Activated naive CD4-positive, alpha-beta T cell treated with anti-CD3 and anti-CD28 coated beads, Interleukin-2, amount 50 U/mL, for 72 hours (primary cell): Measurements from ENCODE around the gene KHDRBS2. TPM values are rescaled to one million over a fixed set of nuclear protein-coding genes. Genes with fewer than 3 reads are reported as not detected.

Source experiments
- ATAC-seq, 2 donors: fragments of 150-1000 bp; cut with Tn5 transposase; 2 replicates each; pipeline ENCODE4 v1.10.0; 2021; ENCODE audit warnings: mild to moderate bottlenecking in 2 of 2, moderate library complexity in 2 of 2
- DNase-seq, 2 donors: peaks; one replicate each; pipeline ENCODE4 v3.0.0; 2021 to 2022; ENCODE audit warnings: low spot score in 2 of 2
- H3K27ac Mint-ChIP-seq, 2 donors: one replicate each; pipeline ENCODE4 v1.8.0; 2022; ENCODE audit warnings: mild to moderate bottlenecking in 2 of 2, mixed read lengths in 2 of 2
- H3K36me3 Mint-ChIP-seq, 2 donors: one replicate each; pipeline ENCODE4 v1.8.0; 2022; ENCODE audit warnings: mixed read lengths in 2 of 2
- H3K9me3 Mint-ChIP-seq, 2 donors: one replicate each; pipeline ENCODE4 v1.8.0; 2022; ENCODE audit warnings: mixed read lengths in 2 of 2
- total RNA-seq, 2 donors: library from RNA; stranded (reverse); gene quantifications; one replicate each; pipeline ENCODE4 v1.2.3, GENCODE V29; 2022

The KHDRBS2 gene
- total RNA-seq, 2 donors from 2014 or later: not detected

GRCh38 chr6:62090442-62091229 is 195.4 kb downstream of the KHDRBS2 start:
- no peaks in the 10 kb centered on the region for H3K36me3 Mint-ChIP-seq
- DNase-seq (no peak), ATAC-seq (no peak)
- peaks cover 22 to 29% of the 10 kb centered on the region in 2 donors for H3K9me3 Mint-ChIP-seq
- no peak overlapping the region for H3K27ac Mint-ChIP-seq

DNA sequence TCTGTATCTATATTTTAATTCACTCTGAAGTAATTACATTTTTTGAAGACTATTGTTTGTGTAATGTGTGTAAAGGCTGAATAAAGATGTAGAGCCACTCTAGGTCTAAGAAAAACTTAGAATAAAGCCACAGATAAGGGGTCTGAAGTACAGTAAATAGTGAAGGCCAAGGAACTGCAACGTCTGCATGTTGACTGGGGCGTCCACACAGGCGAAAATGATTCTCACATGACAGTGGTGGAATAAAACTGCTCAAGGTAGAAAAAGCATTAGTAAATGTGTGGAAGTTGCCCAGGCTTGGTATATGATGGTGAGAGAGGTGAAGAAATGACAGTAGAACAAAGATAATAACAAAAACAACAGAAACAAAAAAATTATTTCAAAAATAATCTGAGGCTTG is 196.2 kb downstream of the KHDRBS2 start:
- ATAC-seq (no peak), DNase-seq (no peak)
- no peak overlapping the region for H3K27ac Mint-ChIP-seq
- H3K9me3 Mint-ChIP-seq: peaks cover 29 to 35% of the 10 kb centered on the region in 2 donors
- no peaks in the 10 kb centered on the region for H3K36me3 Mint-ChIP-seq

DNA sequence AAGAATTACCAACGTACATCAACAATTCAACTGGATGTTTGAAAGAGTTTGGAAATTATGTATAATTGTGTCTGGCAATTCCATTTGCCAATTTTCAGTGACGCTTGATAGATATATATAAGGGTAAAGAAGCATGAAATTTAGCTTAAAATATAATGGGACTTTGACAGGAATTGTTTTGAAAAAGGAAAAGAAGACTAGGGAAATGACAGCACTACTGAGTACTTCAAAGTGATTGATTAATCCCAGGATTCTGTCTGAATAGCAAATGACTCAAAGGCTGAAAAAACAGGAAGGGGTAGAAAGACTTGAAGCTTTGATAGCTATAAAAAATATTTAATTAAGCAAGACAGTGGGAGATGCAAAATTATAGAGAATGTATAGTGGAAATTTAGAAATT is 200.0 kb downstream of the KHDRBS2 start:
- Mint-ChIP-seq H3K27ac (no peak overlapping the region), H3K9me3 (peaks cover 27 to 30% of the 10 kb centered on the region in 2 donors), H3K36me3 (no peaks in the 10 kb centered on the region)
- ATAC-seq: no peak
- DNase-seq: no peak

DNA sequence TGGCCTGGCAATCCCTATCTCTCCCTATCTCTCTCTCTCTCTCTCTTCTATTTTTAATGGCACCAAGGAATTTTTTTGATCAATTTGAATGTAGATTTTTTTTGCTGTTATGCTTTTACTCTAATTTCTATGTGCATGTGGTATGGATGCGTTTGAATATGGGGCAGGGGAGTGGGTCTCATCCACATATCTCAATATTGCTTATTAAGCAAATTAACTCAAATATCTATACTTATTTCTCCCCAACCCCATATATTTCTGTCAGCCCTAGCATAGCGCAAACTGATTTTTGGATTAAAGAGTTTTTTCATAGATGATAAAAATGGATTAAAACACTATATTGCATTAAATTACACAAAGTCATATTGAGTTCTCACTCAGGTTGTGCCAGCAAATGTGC is 210.2 kb downstream of the KHDRBS2 start:
- no peak for ATAC-seq
- peaks cover 0 to 6% of the 10 kb centered on the region in 2 donors for H3K36me3 Mint-ChIP-seq
- peaks cover 18 to 19% of the 10 kb centered on the region in 2 donors for H3K9me3 Mint-ChIP-seq

DNA sequence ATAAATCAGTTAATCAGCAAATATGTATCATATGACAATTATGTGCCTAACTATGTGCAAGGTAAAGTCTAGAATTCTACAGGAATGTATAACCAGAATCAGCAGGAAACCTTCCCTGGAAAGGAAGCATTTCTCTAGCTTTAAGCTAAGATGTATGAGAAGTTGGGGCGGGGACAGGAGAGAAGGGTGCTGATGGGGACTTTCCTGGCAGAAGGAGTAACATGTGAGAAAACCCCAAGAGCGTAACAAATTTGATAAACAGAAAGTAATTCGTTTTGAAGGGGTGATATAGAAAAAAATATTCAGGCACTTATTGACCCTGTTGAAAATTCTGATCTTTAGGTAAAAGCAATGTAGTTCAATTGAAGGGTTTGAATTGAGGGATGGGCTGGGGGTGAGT is 226.1 kb downstream of the KHDRBS2 start:
- peaks cover 18 to 23% of the 10 kb centered on the region in 2 donors for H3K9me3 Mint-ChIP-seq
- DNase-seq (no peak), ATAC-seq (no peak)
- H3K27ac Mint-ChIP-seq: no peak overlapping the region
- H3K36me3 Mint-ChIP-seq: no peaks in the 10 kb centered on the region

More for the DNA sequence above, 210.2 kb downstream of the KHDRBS2 start:
- no peak for DNase-seq
- no peak overlapping the region for H3K27ac Mint-ChIP-seq

DNA sequence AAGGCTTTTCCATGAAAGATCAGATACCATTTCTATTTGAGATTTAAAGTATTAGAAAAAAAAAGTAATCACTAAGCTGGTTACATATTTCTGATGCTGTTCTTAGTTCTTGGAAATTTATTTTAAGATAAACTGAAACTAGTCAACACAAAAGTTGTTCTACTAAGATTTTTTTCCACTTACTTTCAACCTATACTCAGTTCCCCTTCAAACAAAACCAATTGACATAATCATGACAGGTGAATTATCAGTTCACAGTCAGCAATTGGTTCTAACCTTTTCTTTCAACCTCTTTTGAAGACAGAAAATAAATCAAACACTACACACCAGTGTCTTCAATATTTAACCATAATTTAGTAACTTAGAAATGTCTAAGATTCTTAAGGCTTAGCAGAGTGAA is 228.7 kb downstream of the KHDRBS2 start:
- DNase-seq (no peak), ATAC-seq (no peak)
- Mint-ChIP-seq H3K9me3 (peaks cover 18 to 26% of the 10 kb centered on the region in 2 donors), H3K36me3 (no peaks in the 10 kb centered on the region), H3K27ac (no peak overlapping the region)

- H3K9me3 Mint-ChIP-seq: peaks cover 14 to 19% of the 10 kb centered on the region in 2 donors
Measured at GRCh38 chr6:62045502-62045901, 240.5 kb downstream of the KHDRBS2 start.

GRCh38 chr6:62043084-62043483 is 242.9 kb downstream of the KHDRBS2 start:
- Mint-ChIP-seq H3K27ac (no peak overlapping the region), H3K9me3 (peaks cover 3 to 22% of the 10 kb centered on the region in 2 donors), H3K36me3 (no peaks in the 10 kb centered on the region)
- DNase-seq (no peak), ATAC-seq (no peak)

More at GRCh38 chr6:62045502-62045901, 240.5 kb downstream of the KHDRBS2 start:
- DNase-seq (no peak), ATAC-seq (no peak)
- Mint-ChIP-seq H3K36me3 (no peaks in the 10 kb centered on the region), H3K27ac (no peak overlapping the region)

GRCh38 chr6:62042429-62042828 is 243.6 kb downstream of the KHDRBS2 start:
- DNase-seq (no peak), ATAC-seq (no peak)
- peaks cover 3 to 20% of the 10 kb centered on the region in 2 donors for H3K9me3 Mint-ChIP-seq
- no peak overlapping the region for H3K27ac Mint-ChIP-seq
- no peaks in the 10 kb centered on the region for H3K36me3 Mint-ChIP-seq

GRCh38 chr6:62039605-62040004 is 246.4 kb downstream of the KHDRBS2 start:
- DNase-seq: no peak
- ATAC-seq: no peak
- H3K27ac Mint-ChIP-seq: no peak overlapping the region
- H3K9me3 Mint-ChIP-seq: peaks cover 7 to 12% of the 10 kb centered on the region in 2 donors
- no peaks in the 10 kb centered on the region for H3K36me3 Mint-ChIP-seq

DNA sequence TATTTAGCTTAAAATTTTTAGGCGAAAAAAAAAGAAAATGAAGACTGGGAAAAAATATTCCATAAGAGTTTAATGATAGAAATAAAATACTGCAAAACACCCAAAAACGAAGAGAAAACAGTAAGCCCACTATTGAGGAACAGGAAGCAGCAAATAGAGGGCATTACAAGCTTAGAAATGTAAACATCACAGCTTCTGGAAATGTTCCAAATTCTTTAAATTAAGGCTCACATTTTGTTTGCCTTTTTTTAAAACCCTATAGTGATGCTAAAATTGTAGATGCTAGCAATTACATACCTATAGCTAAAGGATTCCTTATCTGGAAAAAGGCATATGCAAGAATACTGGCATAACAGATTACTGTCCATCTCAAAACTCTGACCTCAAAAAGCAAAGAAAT is 248.6 kb downstream of the KHDRBS2 start:
- DNase-seq (no peak), ATAC-seq (no peak)
- peaks cover 20% of the 10 kb centered on the region in 2 donors for H3K9me3 Mint-ChIP-seq
- H3K36me3 Mint-ChIP-seq: no peaks in the 10 kb centered on the region
- no peak overlapping the region for H3K27ac Mint-ChIP-seq

GRCh38 chr6:62035952-62036351 is 250.1 kb downstream of the KHDRBS2 start:
- no peaks in the 10 kb centered on the region for H3K36me3 Mint-ChIP-seq
- no peak overlapping the region for H3K27ac Mint-ChIP-seq
- DNase-seq (no peak), ATAC-seq (no peak)
- H3K9me3 Mint-ChIP-seq: peaks cover 22 to 26% of the 10 kb centered on the region in 2 donors

DNA sequence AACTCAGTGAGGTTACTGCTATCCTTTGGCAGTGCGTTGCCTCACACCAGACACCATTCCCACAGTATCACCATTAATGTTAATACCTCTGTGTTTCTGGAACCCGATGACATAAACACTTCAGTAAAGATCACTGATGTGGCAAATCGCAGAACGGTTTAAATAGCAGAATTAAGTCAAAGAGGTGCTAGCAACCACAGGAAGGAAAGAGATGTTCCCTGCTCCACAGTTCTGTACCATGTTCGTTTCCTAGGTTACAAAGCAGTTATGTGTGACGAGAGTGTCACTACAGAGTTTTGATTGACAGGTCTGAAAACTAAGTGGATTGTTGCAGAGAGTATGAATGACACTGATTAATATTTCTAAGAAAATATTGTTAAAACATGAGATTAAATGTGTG is 272.3 kb downstream of the KHDRBS2 start:
- H3K9me3 Mint-ChIP-seq: peaks cover 11 to 14% of the 10 kb centered on the region in 2 donors
- H3K36me3 Mint-ChIP-seq: peaks cover 0 to 1% of the 10 kb centered on the region in 2 donors
- ATAC-seq: no peak
- no peak overlapping the region for H3K27ac Mint-ChIP-seq
- no peak for DNase-seq

DNA sequence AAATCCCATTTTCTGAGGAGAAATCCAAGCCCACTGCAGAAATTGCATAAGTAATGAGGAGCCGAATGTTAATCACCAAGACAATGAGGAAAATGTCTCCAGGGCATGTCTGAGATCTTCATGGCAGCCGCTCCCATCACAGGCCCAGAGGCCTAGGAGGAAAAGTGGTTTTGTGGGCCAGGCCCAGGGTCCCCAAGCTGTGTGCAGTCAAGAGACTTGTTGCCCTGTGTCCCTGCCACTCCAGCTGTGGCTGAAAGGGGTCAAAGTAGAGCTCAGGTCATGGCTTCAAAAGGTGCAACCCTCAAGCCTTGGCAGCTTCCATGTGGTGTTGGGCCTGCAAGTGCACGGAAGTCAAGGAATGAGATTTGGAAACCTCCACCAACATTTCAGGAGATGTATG is 276.6 kb downstream of the KHDRBS2 start:
- DNase-seq: no peak
- peaks cover 16 to 17% of the 10 kb centered on the region in 2 donors for H3K9me3 Mint-ChIP-seq
- H3K27ac Mint-ChIP-seq: no peak overlapping the region
- peaks cover 0 to 4% of the 10 kb centered on the region in 2 donors for H3K36me3 Mint-ChIP-seq
- ATAC-seq: no peak

DNA sequence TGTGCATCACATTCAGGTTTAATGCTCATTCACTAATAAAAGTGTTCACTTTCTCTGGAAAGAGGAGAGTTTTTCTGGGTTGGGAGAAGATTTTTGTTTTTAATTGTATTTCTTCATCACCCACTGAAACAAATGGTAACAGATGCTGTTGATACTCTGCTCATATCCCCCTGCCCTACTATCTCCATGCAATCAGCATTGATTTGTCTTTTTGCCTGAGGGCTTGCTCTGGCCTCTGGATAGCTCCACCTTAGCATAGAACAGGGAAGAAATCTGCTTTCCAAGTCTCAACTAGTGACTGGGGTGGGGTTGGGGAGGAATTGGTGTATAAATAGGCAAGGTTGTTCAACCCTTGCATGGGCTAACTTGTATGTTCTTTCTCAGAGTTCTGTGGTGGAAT is 296.4 kb downstream of the KHDRBS2 start:
- peaks cover 12 to 24% of the 10 kb centered on the region in 2 donors for H3K9me3 Mint-ChIP-seq
- H3K36me3 Mint-ChIP-seq: no peaks in the 10 kb centered on the region
- H3K27ac Mint-ChIP-seq: no peak overlapping the region
- no peak for ATAC-seq
- no peak for DNase-seq

DNA sequence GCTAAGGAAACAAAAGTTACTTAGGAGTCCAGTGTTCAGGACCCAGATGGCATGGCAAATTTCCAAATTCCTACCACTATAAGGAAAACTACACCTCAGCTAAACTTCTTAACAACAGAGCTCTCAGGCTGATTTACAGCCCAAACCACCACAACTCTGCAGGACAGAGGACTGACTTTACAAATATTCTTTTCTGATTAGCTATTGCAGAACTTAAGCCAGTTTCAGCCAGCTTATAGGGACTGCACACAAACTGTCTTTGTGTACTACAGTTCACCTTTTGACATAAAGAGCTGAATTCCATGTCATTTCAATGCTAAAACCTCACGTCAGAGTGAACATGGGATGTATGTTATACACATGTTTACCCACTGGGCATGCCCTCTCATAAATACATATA is 305.4 kb downstream of the KHDRBS2 start:
- ATAC-seq (no peak), DNase-seq (no peak)
- no peak overlapping the region for H3K27ac Mint-ChIP-seq
- no peaks in the 10 kb centered on the region for H3K36me3 Mint-ChIP-seq
- H3K9me3 Mint-ChIP-seq: peaks cover 2 to 13% of the 10 kb centered on the region in 2 donors

- H3K9me3 Mint-ChIP-seq: peaks cover 3 to 4% of the 10 kb centered on the region in 2 donors
- no peaks in the 10 kb centered on the region for H3K36me3 Mint-ChIP-seq
- DNase-seq (no peak), ATAC-seq (no peak)
- no peak overlapping the region for H3K27ac Mint-ChIP-seq
Measured at GRCh38 chr6:61977947-61978346, 308.1 kb downstream of the KHDRBS2 start.

DNA sequence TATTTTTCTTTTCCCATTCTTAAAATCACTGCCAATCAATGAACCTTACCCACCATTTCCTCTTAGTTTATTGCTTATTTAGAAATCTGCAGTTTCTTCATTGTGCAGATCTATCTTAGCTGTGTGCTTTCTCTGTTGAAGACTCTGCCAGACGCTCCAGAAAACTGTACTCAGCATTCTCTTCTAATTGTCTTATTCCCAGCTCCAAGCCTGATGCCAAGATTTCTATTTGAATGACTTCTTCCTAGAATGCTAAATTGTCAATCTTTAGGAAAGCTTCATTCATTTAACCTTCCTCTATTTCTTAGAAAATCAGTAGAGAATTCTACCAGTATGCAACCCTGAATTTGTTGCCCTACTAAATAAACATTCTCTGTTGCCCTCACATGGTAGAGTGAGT is 308.9 kb downstream of the KHDRBS2 start:
- no peak overlapping the region for H3K27ac Mint-ChIP-seq
- peaks cover 3 to 4% of the 10 kb centered on the region in 2 donors for H3K9me3 Mint-ChIP-seq
- no peak for ATAC-seq

More for the DNA sequence above, 308.9 kb downstream of the KHDRBS2 start:
- no peak for DNase-seq
- H3K36me3 Mint-ChIP-seq: no peaks in the 10 kb centered on the region
